A673 (cell line): ENCODE data around the gene DUSP14. TPM values are rescaled to one million over a fixed set of nuclear protein-coding genes. Genes with fewer than 3 reads are reported as not detected.

ENCODE experiments used
- BruUV-seq: library from RNA; stranded (reverse); fragments of 400-500 nt; replicated peaks from 2 replicates; lab custom pipeline; 2021; lab: Mats Ljungman, UMichigan
- CTCF ChIA-PET: fragments of 300-600 bp; sonication (Branson Sonifier 250); formaldehyde crosslinking; loops from one replicate; lab custom pipeline; 2022; ENCODE audit warnings: antibody characterized with exemption; lab: Charles Lee
- POLR2A ChIA-PET: fragments of 300-600 bp; sonication (Branson Sonifier 250); formaldehyde crosslinking; loops from one replicate; lab custom pipeline; 2022; ENCODE audit warnings: antibody characterized with exemption; ENCODE audit not compliant: low non-redundant PET; lab: Charles Lee
- DNase-seq: peaks from one replicate; pipeline ENCODE4 v3.0.0-alpha.2; 2015; ENCODE audit warnings: low spot score
- H3K27ac ChIP-seq: fragments of 200-600 bp; sonication (generic); 2 replicates; pipeline ENCODE4 v1.5.1; 2016; ENCODE audit warnings: mixed run types, low read depth, mild to moderate bottlenecking, mixed read lengths, antibody characterized with exemption, low read length; ENCODE audit not compliant: poor library complexity, severe bottlenecking
- H3K27me3 ChIP-seq: fragments of 200-600 bp; sonication (generic); replicated peaks from 2 replicates; pipeline ENCODE4 v1.6.1; 2017; ENCODE audit warnings: mixed run types, low read depth, mild to moderate bottlenecking, mixed read lengths, antibody characterized with exemption, low read length; ENCODE audit not compliant: insufficient read depth, poor library complexity
- H3K36me3 ChIP-seq: fragments of 200-600 bp; sonication (generic); 2 replicates; pipeline ENCODE4 v1.6.1; 2016; ENCODE audit warnings: mixed run types, mild to moderate bottlenecking, mixed read lengths, antibody characterized with exemption, low read length; ENCODE audit not compliant: insufficient read depth, poor library complexity, severe bottlenecking
- H3K4me1 ChIP-seq: fragments of 200-600 bp; sonication (generic); 2 replicates; pipeline ENCODE4 v1.6.1; 2017; ENCODE audit warnings: mixed run types, mild to moderate bottlenecking, mixed read lengths, antibody characterized with exemption, low read length; ENCODE audit not compliant: insufficient read depth, poor library complexity, severe bottlenecking
- H3K4me3 ChIP-seq: fragments of 200-600 bp; sonication (generic); 2 replicates; pipeline ENCODE4 v1.5.1; 2016; ENCODE audit warnings: low read depth, mixed run types, mild to moderate bottlenecking, mixed read lengths, low read length; ENCODE audit not compliant: poor library complexity, severe bottlenecking
- H3K9me3 ChIP-seq: fragments of 200-600 bp; sonication (generic); 2 replicates; pipeline ENCODE4 v1.6.1; 2016; ENCODE audit warnings: mixed run types, low read depth, mild to moderate bottlenecking, mixed read lengths, antibody characterized with exemption, low read length; ENCODE audit not compliant: poor library complexity, severe bottlenecking
- EZH2 ChIP-seq: fragments of 200-600 bp; sonication (generic); IDR thresholded peaks from 2 replicates; pipeline ENCODE4 v1.6.1; 2017; ENCODE audit warnings: borderline replicate concordance, low read depth, mild to moderate bottlenecking, mixed read lengths, antibody characterized with exemption, low read length; ENCODE audit not compliant: poor library complexity, severe bottlenecking
- intact Hi-C: fragments of 100-400 bp; cut with micrococcal nuclease; formaldehyde crosslinking; loops from one replicate; pipeline ENCODE4 v1.10.0; 2022; ENCODE audit not compliant: unreplicated experiment
- total RNA-seq: library from RNA; stranded (reverse); gene quantifications from 2 replicates; pipeline ENCODE4 v1.2.3, GENCODE V29; 2021
- TF ChIP-seq, protein P1 (sequence below): fragments of 300-800, 200-600 bp; sonication (generic); conservative IDR thresholded peaks from 2 replicates; pipeline ENCODE4 v1.5.1; 2017; ENCODE audit warnings: low read depth, mild to moderate bottlenecking, antibody characterized with exemption, low read length, moderate library complexity, mixed read lengths

The DUSP14 gene
- total RNA-seq, 1 experiment from 2014 or later: 13.8 TPM

DNA sequence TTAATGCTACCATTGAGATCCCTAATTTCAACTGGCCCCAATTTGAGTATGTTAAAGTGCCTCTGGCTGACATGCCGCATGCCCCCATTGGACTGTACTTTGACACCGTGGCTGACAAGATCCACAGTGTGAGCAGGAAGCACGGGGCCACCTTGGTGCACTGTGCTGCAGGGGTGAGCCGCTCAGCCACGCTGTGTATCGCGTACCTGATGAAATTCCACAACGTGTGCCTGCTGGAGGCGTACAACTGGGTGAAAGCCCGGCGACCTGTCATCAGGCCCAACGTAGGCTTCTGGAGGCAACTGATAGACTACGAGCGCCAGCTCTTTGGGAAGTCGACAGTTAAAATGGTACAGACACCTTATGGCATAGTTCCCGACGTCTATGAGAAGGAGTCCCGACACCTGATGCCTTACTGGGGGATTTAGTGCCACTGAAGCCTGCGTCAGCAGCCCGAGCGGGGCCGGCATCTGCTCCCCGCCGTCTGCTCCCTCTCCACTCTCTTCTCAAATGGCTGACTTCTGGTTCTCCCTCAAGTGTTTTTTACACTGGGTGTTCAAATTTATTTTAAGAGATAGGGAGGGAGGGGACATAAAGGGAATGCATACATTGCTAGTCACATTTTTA is 22.9 kb downstream of the DUSP14 start:
- no TSS peak for BruUV-seq

DNA sequence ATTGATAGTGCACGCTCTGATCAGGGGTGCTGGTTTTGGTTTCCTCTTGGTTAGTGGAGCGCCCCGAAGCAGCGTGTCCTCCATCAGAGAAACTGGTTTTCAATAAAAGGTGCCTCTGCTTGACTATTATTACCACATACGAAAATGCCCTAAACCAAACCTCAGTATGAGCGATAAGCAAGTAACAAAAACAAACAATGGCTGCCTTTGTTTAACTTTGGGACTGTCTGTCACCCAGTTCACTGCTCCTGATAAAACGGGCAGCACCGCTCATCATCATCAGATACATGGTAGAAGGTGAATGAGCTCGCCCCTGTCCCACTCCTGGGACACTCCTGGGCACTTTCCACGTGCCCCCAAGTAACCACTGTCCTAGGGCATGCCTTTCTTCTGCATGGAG is 24.0 kb downstream of the DUSP14 start:
- BruUV-seq: no TSS peak
- Histone ChIP-seq H3K36me3 (peaks cover 3% of the 10 kb centered on the region), H3K4me1 (no peaks in the 10 kb centered on the region), H3K4me3 (no peak overlapping the region), H3K27ac (no peak overlapping the region), H3K27me3 (no peaks in the 10 kb centered on the region), H3K9me3 (no peaks in the 10 kb centered on the region)
- intact Hi-C loops: no loop called here
- TF ChIP-seq, protein P1, sequence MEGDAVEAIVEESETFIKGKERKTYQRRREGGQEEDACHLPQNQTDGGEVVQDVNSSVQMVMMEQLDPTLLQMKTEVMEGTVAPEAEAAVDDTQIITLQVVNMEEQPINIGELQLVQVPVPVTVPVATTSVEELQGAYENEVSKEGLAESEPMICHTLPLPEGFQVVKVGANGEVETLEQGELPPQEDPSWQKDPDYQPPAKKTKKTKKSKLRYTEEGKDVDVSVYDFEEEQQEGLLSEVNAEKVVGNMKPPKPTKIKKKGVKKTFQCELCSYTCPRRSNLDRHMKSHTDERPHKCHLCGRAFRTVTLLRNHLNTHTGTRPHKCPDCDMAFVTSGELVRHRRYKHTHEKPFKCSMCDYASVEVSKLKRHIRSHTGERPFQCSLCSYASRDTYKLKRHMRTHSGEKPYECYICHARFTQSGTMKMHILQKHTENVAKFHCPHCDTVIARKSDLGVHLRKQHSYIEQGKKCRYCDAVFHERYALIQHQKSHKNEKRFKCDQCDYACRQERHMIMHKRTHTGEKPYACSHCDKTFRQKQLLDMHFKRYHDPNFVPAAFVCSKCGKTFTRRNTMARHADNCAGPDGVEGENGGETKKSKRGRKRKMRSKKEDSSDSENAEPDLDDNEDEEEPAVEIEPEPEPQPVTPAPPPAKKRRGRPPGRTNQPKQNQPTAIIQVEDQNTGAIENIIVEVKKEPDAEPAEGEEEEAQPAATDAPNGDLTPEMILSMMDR: no peak
- no peak for TF ChIP-seq EZH2
- POLR2A ChIA-PET: no interaction called here
- no peak for DNase-seq
- CTCF ChIA-PET: no interaction called here

More for the DNA sequence above, 22.9 kb downstream of the DUSP14 start:
- CTCF ChIA-PET: no interaction called here
- intact Hi-C loops: no loop called here
- no peak for TF ChIP-seq EZH2
- TF ChIP-seq, protein P1: no peak
- DNase-seq: no peak
- H3K4me3 ChIP-seq: no peak overlapping the region
- H3K9me3 ChIP-seq: no peaks in the 10 kb centered on the region
- no peaks in the 10 kb centered on the region for H3K4me1 ChIP-seq
- H3K27me3 ChIP-seq: no peaks in the 10 kb centered on the region
- no peaks in the 10 kb centered on the region for H3K36me3 ChIP-seq
- no peak overlapping the region for H3K27ac ChIP-seq
- POLR2A ChIA-PET: no interaction called here

DNA sequence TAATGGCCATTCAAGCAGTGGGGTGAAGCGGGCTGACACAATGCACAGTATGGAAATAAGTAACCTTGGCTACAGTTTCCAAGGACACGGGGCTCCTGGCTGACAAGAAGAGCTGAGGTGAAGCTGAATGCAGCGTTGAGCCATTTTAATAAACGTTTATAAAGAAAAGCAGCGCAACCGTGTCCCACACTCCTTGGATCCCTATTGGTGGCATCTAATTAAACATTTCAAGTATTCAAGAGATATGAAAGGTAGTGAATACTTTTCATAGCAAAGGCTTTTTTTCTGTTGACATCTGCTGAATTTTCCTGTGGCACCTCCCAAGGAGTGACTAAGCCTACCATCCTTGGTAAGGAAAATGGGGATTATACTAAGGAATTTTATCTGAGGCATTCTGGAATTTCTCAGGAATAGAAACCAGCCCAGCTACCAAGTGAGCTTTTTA is 26.5 kb downstream of the DUSP14 start:
- H3K4me3 ChIP-seq: no peak overlapping the region
- BruUV-seq: no TSS peak
- ChIA-PET CTCF (interaction anchor here (0.7 kb wide), 1 partner anchor 831 kb away, joined by 4 read pairs; no protein-coding TSS in a partner anchor), POLR2A (interaction anchor here (0.6 kb wide), 1 partner anchor 18 kb away, joined by 4 read pairs; no protein-coding TSS in a partner anchor)
- intact Hi-C loops: no loop called here
- TF ChIP-seq, protein P1: no peak
- TF ChIP-seq EZH2: no peak
- no peak for DNase-seq
- H3K4me1 ChIP-seq: no peaks in the 10 kb centered on the region
- no peaks in the 10 kb centered on the region for H3K9me3 ChIP-seq
- H3K27ac ChIP-seq: no peak overlapping the region
- no peaks in the 10 kb centered on the region for H3K27me3 ChIP-seq
- peaks cover 3% of the 10 kb centered on the region for H3K36me3 ChIP-seq
